GM19438 (cell line): Measurements from ENCODE around the gene PDE4DIP.
"Not testable (repeated sequence)": the region's sequence is repeated elsewhere in the genome, so short reads cannot be mapped to it uniquely, and the experiment has no call there.

Experiments
- ATAC-seq: cut with Tn5 transposase; IDR thresholded peaks from one replicate; pipeline ENCODE4 v1.9.1; 2021; ENCODE audit warnings: low read depth; ENCODE audit not compliant: unreplicated experiment

Gene PDE4DIP

DNA sequence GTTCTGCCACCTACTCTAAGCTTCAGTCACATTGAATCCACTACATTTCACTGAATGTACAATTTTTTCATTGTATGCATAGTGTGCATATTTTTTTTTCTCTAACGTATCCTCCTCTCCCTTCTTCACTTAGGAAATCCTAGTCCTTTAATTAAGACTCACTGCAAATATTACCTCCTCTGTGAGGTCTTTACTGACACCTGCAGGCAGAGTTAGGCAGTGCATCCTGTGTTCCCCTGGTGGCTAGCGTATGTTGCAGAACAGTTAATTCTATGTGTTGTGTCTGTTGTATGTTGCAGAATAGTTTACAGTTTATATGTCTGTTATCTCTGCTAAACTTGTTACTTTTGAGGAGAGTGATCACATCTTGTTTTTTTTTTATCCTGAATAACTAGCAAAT is 121.9 kb downstream of the PDE4DIP start:
- not testable (repeated sequence) for ATAC-seq

DNA sequence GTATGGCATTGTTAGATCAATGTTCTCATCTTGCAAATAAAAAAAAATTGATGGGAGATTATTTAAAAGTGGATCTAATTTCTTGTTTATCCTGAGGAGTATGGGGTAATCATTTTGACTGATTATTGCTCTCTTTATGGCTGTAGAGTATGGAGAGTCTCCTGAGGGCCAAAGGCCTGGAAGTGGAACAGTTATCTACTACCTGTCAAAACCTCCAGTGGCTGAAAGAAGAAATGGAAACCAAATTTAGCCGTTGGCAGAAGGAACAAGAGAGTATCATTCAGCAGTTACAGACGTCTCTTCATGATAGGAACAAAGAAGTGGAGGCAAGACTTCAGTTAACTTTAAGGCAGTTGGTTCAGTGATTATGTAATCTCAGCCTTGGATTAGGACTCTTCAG is 123.4 kb downstream of the PDE4DIP start:
- ATAC-seq, result not testable (repeated sequence)

DNA sequence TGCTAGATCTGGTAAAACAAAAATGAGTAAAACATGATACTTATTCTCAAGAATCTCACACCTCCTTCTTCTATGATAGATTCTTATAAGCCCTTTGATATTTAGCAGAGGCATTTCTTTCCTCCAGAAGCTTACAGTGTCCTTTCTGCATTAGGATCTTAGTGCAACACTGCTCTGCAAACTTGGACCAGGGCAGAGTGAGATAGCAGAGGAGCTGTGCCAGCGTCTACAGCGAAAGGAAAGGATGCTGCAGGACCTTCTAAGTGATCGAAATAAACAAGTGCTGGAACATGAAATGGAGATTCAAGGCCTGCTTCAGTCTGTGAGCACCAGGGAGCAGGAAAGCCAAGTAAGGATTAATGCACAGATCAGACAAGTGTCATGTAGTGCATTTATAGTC is 124.5 kb downstream of the PDE4DIP start:
- ATAC-seq, result not testable (repeated sequence)

DNA sequence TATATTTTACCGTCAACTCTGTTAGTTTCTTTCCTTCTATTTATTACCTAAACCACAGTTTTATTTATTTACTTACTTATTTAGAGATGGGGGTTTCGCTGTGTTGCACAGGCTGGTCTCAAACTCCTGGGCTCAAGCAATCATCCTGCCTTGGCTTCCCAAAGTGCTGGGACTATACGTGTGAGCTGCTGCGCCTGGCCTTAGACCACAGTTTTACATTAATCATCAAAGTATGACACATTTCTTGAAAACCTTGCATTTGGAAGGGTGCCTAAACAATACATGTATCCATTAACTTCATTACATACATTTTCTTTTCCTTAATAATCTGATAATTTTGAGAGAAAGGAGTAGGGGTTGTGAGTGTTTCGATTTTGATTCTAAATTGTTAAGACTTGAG is 124.9 kb downstream of the PDE4DIP start:
- not testable (repeated sequence) for ATAC-seq

DNA sequence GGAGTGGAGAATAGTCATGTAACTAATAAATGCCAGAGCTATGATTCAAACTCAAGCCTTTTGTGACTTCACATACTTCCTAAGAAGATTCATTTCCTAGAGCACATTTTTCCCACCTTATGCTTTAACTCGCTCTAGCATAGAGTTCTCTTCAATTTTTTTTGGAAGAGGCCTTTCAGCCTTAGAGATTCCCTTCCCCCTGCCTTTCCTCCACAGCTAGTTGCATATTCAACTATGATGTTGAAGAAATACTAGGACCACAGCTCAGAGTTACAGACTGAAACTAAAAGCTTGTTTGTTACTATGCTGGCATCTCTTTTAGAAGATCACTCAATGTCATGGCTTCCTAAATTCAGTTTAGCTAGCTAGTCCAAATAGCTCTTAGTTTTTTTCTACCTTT is 131.2 kb downstream of the PDE4DIP start:
- not testable (repeated sequence) for ATAC-seq

DNA sequence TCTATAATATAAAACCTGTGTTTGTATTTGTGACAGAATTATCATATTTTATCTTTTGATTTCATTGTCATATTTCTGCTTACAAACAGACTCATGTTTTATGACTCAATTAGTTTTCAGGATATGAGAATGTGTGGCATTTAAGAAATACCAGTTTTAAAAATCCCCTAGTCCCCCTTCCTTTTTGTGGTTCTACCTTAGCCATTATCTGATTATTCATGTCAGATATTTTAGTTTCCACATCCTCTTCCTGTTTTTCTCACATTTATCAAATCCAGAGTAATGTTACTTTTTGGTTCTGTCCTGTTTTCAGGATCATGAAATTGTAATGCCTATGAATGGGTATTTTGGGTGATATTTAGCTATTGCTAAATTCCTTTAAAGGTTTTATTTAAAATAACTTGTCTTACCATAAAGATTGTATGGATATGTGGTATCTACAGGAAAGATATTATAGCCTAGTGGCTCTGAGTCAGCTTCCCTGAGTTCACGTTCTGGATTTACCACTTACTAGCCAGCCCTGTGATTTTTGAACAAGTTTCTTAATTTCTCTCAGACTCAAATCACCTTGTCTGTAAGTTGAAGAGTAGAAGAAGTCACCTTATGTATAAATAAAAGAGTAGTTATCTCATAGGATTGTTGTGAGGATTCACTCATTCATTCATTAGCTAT is 131.8 kb downstream of the PDE4DIP start:
- ATAC-seq, result not testable (repeated sequence)

DNA sequence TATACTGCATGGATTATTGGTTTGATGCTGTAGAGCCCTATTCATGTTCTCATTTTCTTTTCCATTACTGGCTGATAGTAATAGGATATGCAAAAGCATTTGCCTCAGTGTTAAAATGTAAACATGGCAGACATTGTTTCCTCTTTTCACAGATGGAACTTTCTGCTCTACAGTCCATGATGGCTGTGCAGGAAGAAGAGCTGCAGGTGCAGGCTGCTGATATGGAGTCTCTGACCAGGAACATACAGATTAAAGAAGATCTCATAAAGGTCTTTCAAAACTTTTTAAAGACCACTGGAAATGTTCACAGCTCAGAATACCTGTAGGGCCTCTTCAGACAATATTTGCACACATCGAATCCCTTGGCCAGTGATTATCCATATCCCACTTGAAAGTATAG is 133.6 kb downstream of the PDE4DIP start:
- ATAC-seq, result not testable (repeated sequence)

DNA sequence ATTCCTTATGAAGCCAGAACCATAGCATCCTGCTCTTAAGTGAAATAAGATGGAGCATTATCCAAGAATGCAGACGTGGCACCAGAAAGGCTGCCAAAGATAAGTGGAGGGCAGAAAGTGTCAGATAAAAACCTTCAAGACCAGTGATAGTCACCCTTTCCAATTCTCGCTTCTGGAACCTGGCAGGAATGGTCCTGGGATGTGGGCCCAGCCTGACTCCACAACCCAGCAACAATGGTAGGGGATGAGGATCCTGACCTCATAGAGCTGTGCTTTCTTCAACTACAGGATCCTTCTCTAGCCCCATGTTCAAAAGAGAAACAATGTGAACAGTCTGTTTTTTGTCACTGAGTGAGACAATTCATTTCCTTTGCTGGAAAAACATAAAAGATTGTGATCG is 145.2 kb downstream of the PDE4DIP start:
- not testable (repeated sequence) for ATAC-seq

DNA sequence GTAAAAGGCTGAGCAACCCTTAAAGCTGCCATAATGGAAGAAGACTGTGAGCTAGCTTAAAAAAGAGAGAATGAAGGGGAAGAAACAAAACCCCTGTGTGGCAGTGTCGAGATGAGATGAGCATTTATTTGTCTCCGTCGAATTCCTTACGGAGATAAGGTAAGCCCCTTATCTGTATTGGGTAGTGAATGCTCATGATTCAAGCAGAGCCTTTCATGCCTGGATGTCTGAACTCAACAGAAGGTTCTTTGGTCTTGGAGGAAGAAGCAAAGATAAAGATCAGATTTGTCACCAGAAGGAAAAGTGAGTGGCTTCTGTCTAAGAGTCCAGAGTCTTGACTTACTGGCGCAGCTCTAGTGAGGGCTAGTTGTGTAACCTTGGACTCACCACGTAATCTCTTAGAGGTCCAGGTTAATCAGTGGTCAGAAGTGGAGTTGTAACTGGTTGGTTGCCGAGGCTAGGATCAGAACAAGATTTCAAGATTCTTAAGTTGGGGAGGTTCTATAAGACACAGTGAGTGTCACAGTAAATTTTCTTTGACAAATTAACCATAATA is 146.1 kb downstream of the PDE4DIP start:
- ATAC-seq, result not testable (repeated sequence)

DNA sequence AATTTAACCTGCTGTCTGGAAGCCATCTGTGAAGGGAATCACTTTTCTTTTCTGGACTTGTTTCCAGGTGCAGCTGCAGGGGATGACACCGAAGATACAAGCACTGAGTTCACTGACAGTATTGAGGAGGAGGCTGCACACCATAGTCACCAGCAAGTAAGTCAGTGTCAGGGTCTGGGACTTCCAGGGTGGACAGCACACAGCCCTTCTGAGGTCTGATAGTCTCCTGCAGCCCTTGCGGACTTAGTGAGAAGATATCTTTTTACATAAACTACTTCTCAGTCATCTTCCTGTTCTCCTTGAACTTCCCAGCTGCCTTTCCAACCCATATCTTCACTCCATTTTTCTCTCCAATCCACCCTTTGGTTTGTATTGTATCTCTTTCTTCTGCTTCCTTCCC is 147.6 kb downstream of the PDE4DIP start:
- ATAC-seq, result not testable (repeated sequence)

DNA sequence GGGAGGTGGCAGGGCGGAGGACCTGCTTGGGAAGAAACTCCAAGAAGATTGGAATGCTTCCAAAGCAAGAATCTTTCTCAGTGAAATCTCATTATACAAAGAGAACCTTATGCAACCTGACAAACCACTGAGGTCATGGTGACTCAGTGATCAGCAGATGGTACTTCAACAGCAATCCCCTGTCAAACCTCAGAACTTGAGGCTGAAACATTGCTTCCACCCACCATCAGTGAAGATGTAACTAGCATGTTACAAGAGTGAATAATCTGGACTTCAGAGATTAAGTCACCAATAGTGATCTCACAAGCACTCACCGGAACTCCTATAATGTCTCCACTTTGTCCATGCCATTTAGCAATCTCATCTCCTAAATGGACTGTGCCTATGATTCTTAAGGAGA is 148.1 kb downstream of the PDE4DIP start:
- ATAC-seq, result not testable (repeated sequence)

DNA sequence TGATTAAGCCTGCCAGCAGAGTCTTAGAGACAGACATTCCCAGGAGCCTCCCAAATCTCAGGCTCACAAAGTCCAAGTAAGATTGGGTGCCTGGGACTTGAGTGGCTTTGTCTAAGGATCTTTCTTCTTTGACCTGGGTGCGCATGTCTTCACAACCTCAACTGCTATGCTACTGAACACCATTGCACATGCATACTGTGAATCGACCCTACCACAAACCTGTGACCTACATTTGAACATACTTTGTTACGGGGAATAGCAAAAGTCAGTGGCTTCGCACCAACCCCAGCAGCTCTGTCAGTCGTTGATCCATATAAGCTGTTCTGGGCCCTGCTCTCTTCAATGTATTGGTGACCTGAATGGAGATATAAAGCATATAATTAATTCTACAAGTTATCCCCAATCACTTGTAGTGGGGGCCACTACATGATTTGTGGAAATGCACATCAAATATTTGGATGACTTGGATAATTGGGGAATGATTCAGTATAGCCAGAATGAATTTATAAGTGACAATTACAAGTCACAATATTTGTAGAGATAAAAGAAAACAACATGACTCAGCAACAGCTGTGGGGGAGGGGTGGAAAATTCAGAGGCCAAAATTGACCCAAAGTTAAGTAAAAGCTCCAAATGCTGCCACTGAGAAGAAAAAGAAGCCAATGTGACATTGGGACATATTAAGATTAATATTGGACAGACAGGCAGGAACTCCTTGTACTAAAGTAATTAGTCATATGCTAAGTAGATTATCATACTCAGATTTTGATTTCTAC is 152.4 kb downstream of the PDE4DIP start:
- not testable (repeated sequence) for ATAC-seq

DNA sequence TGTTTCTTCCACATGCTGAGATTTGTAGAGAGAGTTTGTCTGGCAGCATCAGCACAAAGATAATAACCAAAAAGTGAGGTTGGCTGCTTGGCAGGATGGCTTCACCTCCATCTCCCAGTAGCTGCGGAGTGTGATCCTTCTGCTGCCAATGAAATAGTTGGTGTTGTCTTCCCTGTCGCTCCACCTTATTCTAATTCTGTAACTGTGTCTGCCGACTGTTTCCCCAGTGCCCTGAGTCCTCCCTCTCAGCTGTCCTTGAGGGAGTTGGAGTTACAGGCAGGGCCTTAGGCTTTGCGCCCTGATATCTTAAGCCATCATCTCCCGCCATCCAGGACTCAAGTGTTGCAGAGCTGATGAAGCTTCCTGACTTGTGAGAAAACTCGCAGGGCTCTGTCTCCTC is 153.2 kb downstream of the PDE4DIP start:
- ATAC-seq, result not testable (repeated sequence)

DNA sequence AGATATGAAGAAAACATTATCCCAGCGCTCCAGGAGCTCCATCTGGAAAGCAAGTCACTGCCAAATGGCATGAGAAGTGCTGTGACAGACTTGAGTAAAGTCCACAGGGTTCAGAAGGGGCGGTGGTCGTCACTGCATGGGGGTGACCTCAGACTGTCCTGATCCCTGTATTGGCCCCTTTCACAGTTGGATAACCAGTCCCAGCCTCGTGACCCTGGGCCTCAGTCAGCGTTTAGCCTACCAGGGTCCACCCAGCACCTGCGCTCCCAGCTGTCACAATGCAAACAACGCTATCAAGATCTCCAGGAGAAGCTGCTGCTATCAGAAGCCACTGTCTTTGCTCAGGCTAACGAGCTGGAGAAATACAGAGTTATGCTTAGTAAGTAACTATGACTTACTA is 158.4 kb downstream of the PDE4DIP start:
- not testable (repeated sequence) for ATAC-seq

DNA sequence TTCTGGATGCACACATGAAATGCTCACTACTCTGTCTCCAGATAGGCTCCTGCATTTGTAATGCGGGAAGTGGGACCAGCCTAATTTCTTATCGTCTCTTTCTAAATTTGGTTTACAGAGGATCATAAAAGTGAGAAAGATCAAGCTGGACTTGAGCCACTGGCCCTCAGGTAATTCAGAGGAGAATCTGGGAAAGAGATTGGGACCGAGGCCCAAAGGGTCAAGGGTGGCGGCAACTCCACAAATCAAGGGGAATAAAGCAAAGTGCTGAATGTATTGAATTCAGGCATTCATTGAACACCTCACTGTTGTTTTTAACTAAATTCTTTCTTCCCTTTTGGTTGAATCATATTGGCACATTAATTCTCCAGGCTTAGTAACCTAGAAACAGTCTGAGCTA is 164.1 kb downstream of the PDE4DIP start:
- ATAC-seq, result not testable (repeated sequence)

DNA sequence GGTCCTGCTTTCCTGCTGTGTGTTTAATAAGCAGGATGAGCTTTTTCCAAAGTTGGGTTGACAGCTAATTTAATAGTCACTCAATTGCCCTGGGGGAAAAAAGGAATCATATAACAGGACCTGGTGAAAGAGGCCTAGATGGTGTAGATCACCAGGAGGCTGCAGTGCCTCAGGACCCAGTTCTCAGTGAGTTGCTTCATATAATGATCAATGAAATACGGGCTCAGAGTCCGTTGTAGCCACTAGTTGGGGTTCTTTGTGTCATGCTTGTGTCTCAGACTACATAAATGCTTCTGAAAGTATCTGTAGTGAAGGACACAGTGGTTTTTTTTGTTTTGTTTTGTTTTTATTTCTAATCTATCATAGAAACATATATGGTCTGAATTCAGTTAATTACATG is 164.5 kb downstream of the PDE4DIP start:
- ATAC-seq, result not testable (repeated sequence)

DNA sequence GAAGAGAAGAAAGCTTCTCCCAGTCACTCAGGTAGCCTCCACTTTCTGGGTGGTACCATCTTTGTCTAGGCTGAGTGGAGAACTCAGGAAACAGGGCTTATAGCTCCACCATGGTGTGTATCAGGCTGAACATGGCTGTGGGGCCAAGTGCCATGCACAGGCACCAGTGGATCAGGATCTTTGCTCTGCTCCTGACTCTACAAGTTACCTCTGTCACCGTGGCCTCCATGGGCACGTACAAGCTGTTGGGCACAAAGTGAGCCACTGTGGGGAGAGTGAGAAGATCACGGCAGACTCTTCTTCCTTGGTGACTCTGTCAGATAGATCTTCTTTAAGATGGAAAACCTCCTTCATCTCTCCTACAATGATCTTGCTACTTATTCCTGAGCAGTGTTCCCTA is 165.5 kb downstream of the PDE4DIP start:
- ATAC-seq, result not testable (repeated sequence)

DNA sequence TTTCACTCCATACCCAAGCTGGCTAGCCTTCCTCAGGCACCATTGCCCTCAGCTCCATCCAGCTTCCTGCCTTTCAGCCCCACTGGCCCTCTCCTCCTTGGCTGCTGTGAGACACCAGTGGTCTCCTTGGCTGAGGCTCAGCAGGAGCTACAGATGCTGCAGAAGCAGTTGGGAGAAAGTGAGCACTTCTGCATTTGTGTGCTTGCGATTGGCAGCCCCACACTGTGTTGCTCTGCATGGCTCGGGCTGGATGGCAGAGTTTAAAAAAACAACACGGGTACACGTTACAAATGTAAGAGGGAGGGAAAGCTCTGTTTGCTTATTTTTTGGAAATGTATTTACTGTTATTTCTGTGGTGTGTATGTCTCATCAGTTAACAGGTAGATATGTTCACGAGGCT is 168.4 kb downstream of the PDE4DIP start:
- not testable (repeated sequence) for ATAC-seq

DNA sequence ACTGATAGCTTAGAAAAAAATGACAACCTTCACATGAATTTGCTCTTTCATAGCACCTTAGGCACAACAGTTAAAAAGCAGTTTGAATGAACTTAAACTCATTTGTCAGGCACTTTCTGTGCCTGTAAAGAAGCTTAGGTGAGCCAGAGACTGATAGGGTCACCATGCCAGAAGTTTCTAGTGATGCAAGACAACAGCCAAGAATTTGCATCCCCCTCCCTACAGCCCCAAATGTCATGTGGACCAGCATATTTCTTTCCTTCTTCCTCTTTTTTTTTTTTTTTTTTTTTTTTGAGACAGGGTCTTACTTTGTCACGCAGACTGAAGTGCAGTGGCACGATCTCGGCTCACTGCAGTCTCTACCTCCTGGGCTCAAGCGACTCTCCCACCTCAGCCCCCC is 169.3 kb downstream of the PDE4DIP start:
- not testable (repeated sequence) for ATAC-seq

DNA sequence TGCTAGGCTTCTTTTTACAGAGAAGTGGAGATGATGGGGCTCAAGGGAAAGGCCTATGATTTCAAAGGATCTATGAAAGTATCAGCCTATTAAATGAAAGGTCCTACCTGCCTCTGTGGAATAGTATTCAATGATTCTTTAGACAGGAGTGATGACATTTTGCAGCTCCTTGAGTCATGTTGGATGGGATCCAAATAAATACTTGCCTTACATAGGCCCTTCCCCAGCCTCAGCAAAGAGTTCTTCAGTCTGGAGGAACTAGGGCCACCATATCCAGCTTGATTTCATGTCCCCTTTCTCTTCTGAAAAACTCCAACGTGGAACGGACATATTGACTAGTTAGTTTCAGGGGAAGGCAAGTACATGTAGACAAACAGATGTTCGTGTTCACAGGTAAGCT is 171.3 kb downstream of the PDE4DIP start:
- not testable (repeated sequence) for ATAC-seq

DNA sequence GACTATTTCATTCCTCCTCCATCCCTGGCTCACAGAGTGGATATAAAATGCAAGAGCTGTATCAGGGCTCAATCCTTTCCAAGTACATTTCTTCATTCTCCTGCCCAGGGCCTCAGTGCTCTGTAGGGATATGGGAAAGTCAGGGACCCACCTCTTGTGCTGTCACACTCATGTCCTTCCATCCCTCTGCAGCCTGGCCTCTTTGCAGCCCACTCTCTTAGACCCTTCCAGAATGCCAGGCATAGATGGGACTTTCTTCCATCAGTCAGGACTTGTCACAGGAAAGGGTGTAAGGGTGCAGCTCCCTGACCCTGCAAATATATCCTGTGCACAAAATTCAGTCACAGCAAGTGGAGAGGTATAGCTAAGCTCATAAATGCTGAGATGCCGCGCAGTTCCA is 172.4 kb downstream of the PDE4DIP start:
- not testable (repeated sequence) for ATAC-seq

DNA sequence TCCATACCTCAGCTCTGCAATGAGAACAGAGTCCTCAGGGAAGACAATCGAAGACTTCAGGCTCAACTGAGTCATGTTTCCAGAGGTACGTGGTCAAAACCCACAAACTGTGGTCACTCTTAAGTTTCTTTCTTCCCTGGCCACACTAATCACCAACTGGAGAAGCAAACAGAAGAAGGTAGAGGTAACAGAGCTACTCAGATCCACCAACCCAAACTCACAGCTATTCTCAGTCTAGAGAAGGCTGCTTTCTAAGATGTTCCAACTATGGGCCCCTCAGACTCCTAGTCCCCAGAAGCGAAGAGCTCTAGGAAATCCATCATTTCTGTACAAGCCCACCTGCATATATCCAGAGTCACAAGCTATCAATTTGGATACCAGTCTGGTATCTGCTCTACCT is 174.3 kb downstream of the PDE4DIP start:
- ATAC-seq, result not testable (repeated sequence)
